Breast epithelium (tissue), 4 donors: ENCODE data around the gene HAUS3. TPM values are rescaled to one million over a fixed set of nuclear protein-coding genes. Genes with fewer than 3 reads are reported as not detected.
A peak's percentile ranks its signal among the peaks of the same experiment; 100 is the strongest.
"Not testable (repeated sequence)": the region's sequence is repeated elsewhere in the genome, so short reads cannot be mapped to it uniquely, and the experiment has no call there.

Experiments used
- DNase-seq, 2 donors: peaks; one replicate each; pipeline ENCODE4 v3.0.0-alpha.2; 2019; ENCODE audit warnings: low spot score in 2 of 2
- H3K27ac ChIP-seq, 2 donors: fragments of 200-600 bp; sonication (generic) in 1 of 2; one replicate each; pipeline ENCODE4 v1.5.1; 2016 to 2019; ENCODE audit warnings: mild to moderate bottlenecking in 1 of 2
- H3K27me3 ChIP-seq, 2 donors: fragments of 200-600 bp; sonication (generic) in 1 of 2; one replicate each; pipeline versions ENCODE4 v1.5.1 to v1.6.0; 2017 to 2019; ENCODE audit warnings: control low read depth in 1 of 2, mild to moderate bottlenecking in 1 of 2
- H3K36me3 ChIP-seq: fragments of 200-600 bp; one replicate; pipeline ENCODE4 v1.5.1; 2019
- H3K4me1 ChIP-seq, 2 donors: fragments of 200-600 bp; sonication (generic); one replicate each; pipeline ENCODE4 v1.5.1; 2016 to 2019; ENCODE audit warnings: control low read depth in 1 of 2
- H3K4me3 ChIP-seq, 3 donors: fragments of 200-600 bp; sonication (generic); 1 replicate in 2 of 3; 2 replicates in 1 of 3; pipeline ENCODE4 v1.5.1; 2016 to 2019; ENCODE audit warnings: mild to moderate bottlenecking in 3 of 3, moderate library complexity in 2 of 3
- H3K9me3 ChIP-seq, 2 donors: fragments of 200-600 bp; sonication (generic) in 1 of 2; one replicate each; pipeline ENCODE4 v1.5.1; 2016 to 2019; ENCODE audit warnings: control low read depth in 1 of 2
- POLR2A ChIP-seq: fragments of 450-650 bp; IDR thresholded peaks from one replicate; pipeline ENCODE4 v1.6.1; 2016; ENCODE audit warnings: antibody characterized with exemption, mild to moderate bottlenecking, moderate library complexity
- POLR2AphosphoS5 ChIP-seq, 3 donors: sonication (generic); formaldehyde crosslinking; IDR thresholded peaks; one replicate each; pipeline ENCODE4 v1.6.1; 2017; ENCODE audit warnings: antibody characterized with exemption in 3 of 3
- intact Hi-C: fragments of 100-400 bp; cut with DNase I; formaldehyde crosslinking; loops from one replicate; pipeline ENCODE4 v1.15.1; 2023; ENCODE audit warnings: low total_unique reads
- total RNA-seq, 3 donors: library from RNA; depleted of rRNA; stranded (reverse); fragments of >200 nt; gene quantifications; one replicate each; pipeline ENCODE4 v1.1.0, GENCODE V29; 2016
- TF ChIP-seq, protein P1 (sequence below), 3 donors: fragments of 450-650 bp; IDR thresholded peaks; one replicate each; pipeline ENCODE4 v1.5.1; 2016 to 2017; ENCODE audit warnings: antibody characterized with exemption in 3 of 3, mild to moderate bottlenecking in 3 of 3, moderate library complexity in 3 of 3

The HAUS3 gene
- total RNA-seq, 3 donors from 2014 or later: 14.1 to 19.6 (median 17.4) TPM

- Histone ChIP-seq H3K9me3 (no peaks in the 10 kb centered on the region), H3K4me1 (no peaks in the 10 kb centered on the region), H3K36me3 (no peaks in the 10 kb centered on the region), H3K27me3 (no peaks in the 10 kb centered on the region), H3K27ac (peak overlapping the region in 1 of 2 donors; percentile 25), H3K4me3 (no peak overlapping the region)
- intact Hi-C loops: no loop called here
- TF ChIP-seq, protein P1, sequence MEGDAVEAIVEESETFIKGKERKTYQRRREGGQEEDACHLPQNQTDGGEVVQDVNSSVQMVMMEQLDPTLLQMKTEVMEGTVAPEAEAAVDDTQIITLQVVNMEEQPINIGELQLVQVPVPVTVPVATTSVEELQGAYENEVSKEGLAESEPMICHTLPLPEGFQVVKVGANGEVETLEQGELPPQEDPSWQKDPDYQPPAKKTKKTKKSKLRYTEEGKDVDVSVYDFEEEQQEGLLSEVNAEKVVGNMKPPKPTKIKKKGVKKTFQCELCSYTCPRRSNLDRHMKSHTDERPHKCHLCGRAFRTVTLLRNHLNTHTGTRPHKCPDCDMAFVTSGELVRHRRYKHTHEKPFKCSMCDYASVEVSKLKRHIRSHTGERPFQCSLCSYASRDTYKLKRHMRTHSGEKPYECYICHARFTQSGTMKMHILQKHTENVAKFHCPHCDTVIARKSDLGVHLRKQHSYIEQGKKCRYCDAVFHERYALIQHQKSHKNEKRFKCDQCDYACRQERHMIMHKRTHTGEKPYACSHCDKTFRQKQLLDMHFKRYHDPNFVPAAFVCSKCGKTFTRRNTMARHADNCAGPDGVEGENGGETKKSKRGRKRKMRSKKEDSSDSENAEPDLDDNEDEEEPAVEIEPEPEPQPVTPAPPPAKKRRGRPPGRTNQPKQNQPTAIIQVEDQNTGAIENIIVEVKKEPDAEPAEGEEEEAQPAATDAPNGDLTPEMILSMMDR (IDR thresholded peaks at IDR 0.05): no peak
- TF ChIP-seq POLR2A (no peak), POLR2AphosphoS5 (IDR thresholded peaks at IDR 0.05) (no peak)
- no peak for DNase-seq
Observed at GRCh38 chr4:2280531-2281300, 38.8 kb upstream of the HAUS3 start.

GRCh38 chr4:2277956-2278355, 36.0 kb upstream of the HAUS3 start:
- no peak for TF ChIP-seq POLR2A
- TF ChIP-seq, protein P1 (IDR thresholded peaks at IDR 0.05): no peak
- TF ChIP-seq POLR2AphosphoS5 (IDR thresholded peaks at IDR 0.05): no peak
- DNase-seq: no peak
- intact Hi-C loops: no loop called here

GRCh38 chr4:2276581-2277325, 34.8 kb upstream of the HAUS3 start:
- H3K36me3 ChIP-seq: no peaks in the 10 kb centered on the region
- H3K4me1 ChIP-seq: no peaks in the 10 kb centered on the region
- DNase-seq: no peak
- no peaks in the 10 kb centered on the region for H3K27me3 ChIP-seq
- TF ChIP-seq POLR2AphosphoS5 (IDR thresholded peaks at IDR 0.05) (no peak), POLR2A (no peak)
- TF ChIP-seq, protein P1 (IDR thresholded peaks at IDR 0.05): no peak
- intact Hi-C loops: no loop called here
- no peak overlapping the region for H3K27ac ChIP-seq
- H3K9me3 ChIP-seq: no peaks in the 10 kb centered on the region
- no peak overlapping the region for H3K4me3 ChIP-seq

More at GRCh38 chr4:2277956-2278355, 36.0 kb upstream of the HAUS3 start:
- no peaks in the 10 kb centered on the region for H3K9me3 ChIP-seq
- no peaks in the 10 kb centered on the region for H3K36me3 ChIP-seq
- no peaks in the 10 kb centered on the region for H3K27me3 ChIP-seq
- no peaks in the 10 kb centered on the region for H3K4me1 ChIP-seq
- no peak overlapping the region for H3K4me3 ChIP-seq
- H3K27ac ChIP-seq: no peak overlapping the region

- Histone ChIP-seq H3K4me3 (no peak overlapping the region), H3K4me1 (no peaks in the 10 kb centered on the region), H3K27me3 (no peaks in the 10 kb centered on the region), H3K27ac (no peak overlapping the region), H3K9me3 (no peaks in the 10 kb centered on the region), H3K36me3 (no peaks in the 10 kb centered on the region)
- intact Hi-C loops: no loop called here
- DNase-seq: no peak
- TF ChIP-seq POLR2AphosphoS5 (IDR thresholded peaks at IDR 0.05): no peak
- no peak for TF ChIP-seq POLR2A
- TF ChIP-seq, protein P1 (IDR thresholded peaks at IDR 0.05): no peak
Observed at GRCh38 chr4:2275546-2276251, 33.8 kb upstream of the HAUS3 start.

GRCh38 chr4:2275044-2275397, 33.1 kb upstream of the HAUS3 start:
- H3K4me3 ChIP-seq, DNase-seq, H3K27me3 ChIP-seq, H3K27ac ChIP-seq, H3K9me3 ChIP-seq, H3K4me1 ChIP-seq, intact Hi-C loops, H3K36me3 ChIP-seq: not testable (repeated sequence)
